Skin of body (tissue), 2 donors: ENCODE results near the gene ZNF423. TPM values are rescaled to one million over a fixed set of nuclear protein-coding genes. Genes with fewer than 3 reads are reported as not detected.
"Not testable (repeated sequence)": the region's sequence is repeated elsewhere in the genome, so short reads cannot be mapped to it uniquely, and the experiment has no call there.

Source experiments
- DNase-seq: peaks from one replicate; lab custom pipeline; 2025; lab: John Stamatoyannopoulos, UW
- total RNA-seq: library from RNA; depleted of rRNA; stranded (reverse); fragments of >200 nt; gene quantifications from one replicate; pipeline ENCODE4 v1.2.3, GENCODE V29; 2014

ZNF423 gene
- total RNA-seq, 1 donor from 2014 or later = 8.0 TPM

DNA sequence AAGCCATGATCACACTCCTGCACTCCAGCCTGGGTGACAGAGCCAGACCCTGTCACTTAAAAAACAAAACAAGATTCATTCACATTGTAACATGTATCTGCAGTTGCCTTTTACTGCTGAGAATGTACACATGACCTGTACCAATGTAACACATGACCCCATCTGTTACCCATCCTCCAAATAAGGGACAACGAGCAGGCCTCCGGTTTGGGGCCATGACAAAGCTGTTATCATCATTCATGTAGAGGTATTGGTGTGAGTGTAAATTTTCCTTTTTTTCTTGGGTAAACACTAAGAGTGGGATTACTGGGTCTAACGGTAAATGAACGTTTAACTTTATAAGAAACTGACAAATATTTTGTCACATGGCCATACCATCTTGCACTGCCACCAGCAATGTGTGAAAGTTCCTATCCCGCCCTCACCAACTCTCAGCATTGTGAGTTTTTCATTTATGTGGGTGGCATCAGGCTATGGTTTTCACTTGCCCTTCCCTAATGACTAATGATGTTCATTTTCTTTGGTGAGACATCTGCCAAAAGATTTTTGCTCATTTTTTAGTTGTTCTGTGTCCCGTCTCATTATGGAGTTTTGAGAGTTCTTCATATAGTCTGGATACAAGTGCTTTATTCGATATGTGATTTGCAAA lies 336.8 kb downstream of the ZNF423 start:
- DNase-seq = no peak

DNA sequence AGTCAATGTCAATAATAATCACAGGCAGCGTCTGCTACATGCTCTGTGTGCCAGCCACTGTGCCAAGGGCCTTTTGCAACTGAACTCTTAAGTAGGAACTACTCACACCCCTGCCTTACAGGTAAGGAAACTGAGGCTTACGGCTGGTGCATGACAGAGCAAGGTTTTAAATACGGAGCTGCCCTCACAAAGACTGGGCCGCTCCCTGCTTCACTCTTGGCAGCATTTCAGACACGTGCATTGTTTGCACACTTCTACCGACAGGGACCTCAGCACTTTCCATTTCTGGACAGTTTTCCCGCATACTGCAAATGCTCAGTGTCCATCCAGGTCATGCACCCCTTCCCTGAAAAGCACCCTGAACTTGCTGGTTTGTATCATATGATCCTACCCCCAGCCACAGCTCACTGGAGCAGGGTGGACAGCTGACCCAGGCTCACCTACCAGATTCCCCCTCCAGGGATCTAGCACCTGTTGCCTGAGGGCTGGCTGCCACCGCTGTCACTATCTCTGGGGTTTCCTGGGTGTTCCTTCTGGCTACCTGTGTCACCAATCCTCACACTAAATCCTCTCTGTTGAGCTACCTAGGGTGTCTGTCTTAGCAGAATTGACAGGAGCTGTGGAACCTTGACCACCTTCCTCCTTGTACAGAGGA lies 339.4 kb downstream of the ZNF423 start:
- no peak for DNase-seq

- DNase-seq = no peak
These were observed 340.1 kb downstream of the ZNF423 start for GRCh38 chr16:49515861-49516260.

GRCh38 chr16:49515016-49515565 lies 340.8 kb downstream of the ZNF423 start:
- DNase-seq = no peak

DNA sequence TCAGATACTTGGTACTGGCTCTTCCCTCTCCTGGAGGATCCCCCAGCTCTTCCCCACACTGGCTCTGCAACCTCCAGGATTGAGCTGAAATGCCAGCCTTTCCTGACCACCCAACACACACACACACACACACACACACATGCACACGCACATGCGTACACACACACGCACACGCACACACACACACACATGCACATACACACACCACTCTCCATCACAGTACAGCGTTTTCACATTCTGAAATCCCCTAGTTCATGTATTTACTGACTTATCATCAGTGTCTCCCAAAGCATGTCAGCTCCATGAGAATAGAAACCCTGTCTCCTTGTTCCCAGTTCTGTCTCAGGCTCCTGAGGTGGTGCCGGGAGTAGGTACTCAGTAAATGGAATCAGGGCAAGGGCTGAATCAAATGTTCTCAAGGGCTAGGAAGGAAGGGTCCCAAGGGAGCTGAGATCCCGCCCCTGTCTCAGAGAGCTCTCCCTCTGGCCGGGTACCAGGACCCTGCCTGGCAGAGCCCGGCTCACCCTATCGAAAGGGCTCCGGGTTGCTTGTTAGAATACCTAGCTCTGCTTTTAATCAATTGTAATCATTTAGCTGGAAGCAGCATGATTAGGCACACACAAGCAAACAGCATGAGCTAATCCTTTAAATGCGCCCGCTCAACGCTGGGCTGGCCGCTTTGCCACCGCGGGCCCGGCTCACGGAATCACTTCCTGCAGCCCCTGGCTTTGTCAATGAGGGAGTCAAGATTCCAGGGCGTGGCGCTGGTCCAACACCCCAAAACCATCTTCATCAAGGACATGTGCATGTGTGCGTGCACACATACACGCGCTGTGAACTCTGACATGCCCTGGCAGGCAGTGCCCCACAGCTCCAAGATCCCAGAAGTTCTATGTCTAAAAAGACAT lies 341.6 kb downstream of the ZNF423 start:
- no peak for DNase-seq

DNA sequence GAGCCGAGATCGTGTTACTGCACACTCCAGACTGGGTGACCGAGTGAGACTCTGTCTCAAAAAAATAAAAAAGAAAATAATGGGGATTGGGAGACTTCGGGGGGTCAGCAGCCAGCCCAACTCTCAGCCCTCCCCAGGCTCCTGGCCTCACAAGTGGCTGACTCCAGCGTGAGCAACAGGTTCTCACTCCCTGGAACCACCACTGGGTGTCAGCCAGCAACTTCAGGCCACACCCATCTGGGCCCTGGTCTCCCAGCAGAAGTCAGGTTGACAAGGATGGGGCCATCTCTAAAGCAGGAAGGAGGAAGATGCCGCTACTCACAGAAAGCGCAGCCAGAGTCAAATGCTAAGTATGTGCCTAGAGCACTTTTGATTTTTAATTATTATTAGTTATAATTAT lies 342.9 kb downstream of the ZNF423 start:
- no peak for DNase-seq

DNA sequence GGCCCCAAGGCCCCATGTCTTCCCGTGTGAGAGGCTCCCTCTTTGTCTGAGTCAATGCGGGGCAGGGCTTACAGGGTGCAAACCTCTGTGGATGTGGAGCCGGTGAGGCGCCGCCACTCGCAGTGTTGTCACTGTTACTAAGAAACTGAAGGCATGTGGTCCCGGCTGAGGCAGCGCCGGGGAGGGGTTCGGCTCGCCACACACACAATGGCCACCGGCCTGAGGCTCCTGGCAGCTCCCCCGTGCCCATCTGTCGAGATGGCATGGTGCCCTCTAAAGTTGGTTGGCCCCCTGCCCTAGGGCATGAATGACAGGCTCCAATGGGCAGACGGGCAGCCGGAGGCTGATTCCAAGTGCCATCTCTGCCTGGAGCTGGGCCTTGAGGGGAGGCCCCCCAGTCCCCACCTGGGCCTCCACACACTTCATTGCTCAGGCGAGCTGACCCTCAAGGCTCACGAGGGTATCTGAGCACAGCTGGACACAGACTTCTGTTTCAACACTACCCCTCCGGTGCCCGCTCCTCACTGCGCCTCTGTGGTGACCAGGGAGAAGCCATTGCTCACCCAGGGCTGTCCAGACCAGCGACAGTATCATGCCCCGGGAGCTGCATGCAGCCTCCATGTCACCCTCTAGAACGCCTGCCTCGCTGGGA lies 345.1 kb downstream of the ZNF423 start:
- no peak for DNase-seq

DNA sequence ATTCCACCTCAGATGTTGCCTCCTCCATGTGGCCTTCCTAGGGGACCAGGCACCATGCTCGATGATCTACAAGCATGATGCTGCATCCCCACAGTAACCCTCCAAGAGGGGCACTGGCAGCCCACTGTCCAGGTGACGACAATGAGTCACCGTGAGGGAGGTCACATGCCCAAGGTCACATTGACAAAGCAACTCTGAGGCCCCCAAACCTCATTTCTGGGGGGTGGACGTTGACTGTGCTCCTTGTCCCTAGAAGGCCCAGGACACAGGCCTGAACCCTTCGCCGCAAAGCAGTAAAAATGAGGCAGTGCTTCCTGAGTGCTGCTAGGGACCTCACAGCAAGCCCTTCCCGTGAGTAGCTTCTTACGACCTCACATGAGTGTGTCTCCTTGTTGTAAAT lies 345.8 kb downstream of the ZNF423 start:
- DNase-seq = no peak

GRCh38 chr16:49506058-49507013 lies 349.6 kb downstream of the ZNF423 start:
- not testable (repeated sequence) for DNase-seq

DNA sequence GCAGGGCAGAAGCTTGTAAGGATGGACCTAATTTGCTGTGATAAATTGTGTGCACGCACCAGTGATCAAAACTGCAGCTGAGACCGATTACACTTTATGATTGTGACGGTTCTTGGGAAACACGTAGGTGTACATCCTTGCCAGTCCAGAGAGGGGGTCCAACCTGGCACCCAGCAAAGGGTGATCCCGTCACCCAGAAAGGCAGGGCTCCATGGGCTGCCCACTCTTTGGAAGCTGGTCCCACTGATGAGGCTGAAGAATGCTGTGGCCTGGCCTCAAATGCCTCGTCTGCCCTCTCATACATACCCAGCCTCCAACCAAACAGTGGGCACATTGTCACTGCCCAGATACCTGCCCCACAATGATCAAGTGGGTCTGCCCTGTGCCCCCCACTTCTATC lies 350.4 kb downstream of the ZNF423 start:
- DNase-seq = no peak

- DNase-seq = no peak
These were observed 351.3 kb downstream of the ZNF423 start for GRCh38 chr16:49504626-49505025.

DNA sequence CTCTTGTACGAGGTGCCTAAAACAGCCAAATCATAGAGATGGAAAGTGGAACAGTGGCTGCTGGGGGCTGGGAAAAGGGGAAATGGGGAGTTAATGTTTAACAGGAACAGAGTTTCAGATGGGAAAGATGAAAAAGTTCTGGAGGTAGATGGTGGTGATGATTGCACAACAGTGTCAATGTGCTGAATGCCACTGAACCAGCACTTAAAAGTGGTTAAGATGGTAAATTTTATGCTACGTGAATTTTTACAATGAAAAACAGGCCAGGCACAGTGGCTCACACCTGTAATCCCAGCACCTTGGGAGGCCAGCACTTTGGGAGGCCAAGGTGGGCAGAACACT lies 351.9 kb downstream of the ZNF423 start:
- DNase-seq = no peak

GRCh38 chr16:49503256-49504022 lies 352.5 kb downstream of the ZNF423 start:
- DNase-seq = no peak

GRCh38 chr16:49502136-49502881 lies 353.6 kb downstream of the ZNF423 start:
- no peak for DNase-seq

GRCh38 chr16:49499869-49500610 lies 355.9 kb downstream of the ZNF423 start:
- no peak for DNase-seq

- no peak for DNase-seq
These were observed 356.5 kb downstream of the ZNF423 start for GRCh38 chr16:49499414-49499785.

DNA sequence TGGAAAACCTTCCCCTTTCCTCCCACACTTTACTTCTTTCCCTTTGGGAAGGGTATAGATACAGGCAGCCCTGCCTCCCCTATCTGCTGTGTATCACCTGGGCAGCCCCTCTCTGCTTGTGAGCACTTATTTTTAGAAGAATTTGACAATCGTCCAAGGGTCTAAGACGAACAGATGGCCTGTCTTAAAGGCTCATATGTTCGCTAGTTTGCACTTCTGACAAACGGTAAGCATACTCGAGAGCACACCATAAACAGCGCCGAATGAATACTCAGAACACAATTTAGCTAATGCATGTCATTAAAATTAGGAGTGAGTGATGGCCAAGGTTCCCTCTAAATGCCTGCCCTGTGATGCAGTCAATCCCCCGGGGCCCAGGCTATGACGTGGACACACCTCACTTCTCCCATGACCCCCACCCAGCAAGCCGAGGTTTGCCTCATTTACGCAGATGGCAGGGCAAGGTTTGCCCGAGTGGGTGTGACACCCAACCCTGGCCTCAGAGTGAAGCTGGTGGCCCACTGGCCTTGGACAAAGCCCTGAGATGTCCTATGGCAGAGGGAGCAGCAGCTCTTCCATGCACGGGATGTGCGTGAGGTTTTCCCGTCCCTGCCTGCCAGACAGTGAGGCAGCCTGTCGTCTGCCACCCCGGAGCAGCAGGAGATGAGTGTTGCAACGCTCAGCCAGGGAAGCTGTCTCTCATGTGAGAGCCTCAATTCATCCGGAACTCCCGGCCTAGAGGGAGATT lies 357.1 kb downstream of the ZNF423 start:
- DNase-seq = no peak

GRCh38 chr16:49498264-49498663 lies 357.6 kb downstream of the ZNF423 start:
- no peak for DNase-seq
